Colonic mucosa (tissue), 4 donors: ENCODE results near the gene RAB30. TPM values are rescaled to one million over a fixed set of nuclear protein-coding genes. Genes with fewer than 3 reads are reported as not detected.
A peak's percentile ranks its signal among the peaks of the same experiment; 100 is the strongest.

Source experiments
- DNase-seq: peaks from one replicate; pipeline ENCODE4 v3.0.0-alpha.2; 2020
- H3K27ac ChIP-seq: fragments of 200-600 bp; one replicate; pipeline ENCODE4 v1.8.0; 2021
- H3K27me3 ChIP-seq: fragments of 200-600 bp; one replicate; pipeline ENCODE4 v1.8.0; 2021
- H3K36me3 ChIP-seq: fragments of 200-600 bp; one replicate; pipeline ENCODE4 v1.8.0; 2021
- H3K4me1 ChIP-seq: fragments of 200-600 bp; one replicate; pipeline ENCODE4 v1.8.0; 2021; ENCODE audit warnings: mild to moderate bottlenecking
- H3K4me3 ChIP-seq: fragments of 200-600 bp; one replicate; pipeline ENCODE4 v1.8.0; 2021
- H3K9ac ChIP-seq, 2 donors: one replicate each; pipeline ENCODE4 v1.7.0; 2013; ENCODE audit warnings: control low read depth in 2 of 2, low read depth in 2 of 2, low read length in 2 of 2
- H3K9me3 ChIP-seq: fragments of 200-600 bp; one replicate; pipeline ENCODE4 v1.8.0; 2021
- intact Hi-C: fragments of 100-400 bp; cut with DNase I; formaldehyde crosslinking; loops from one replicate; pipeline ENCODE4 v1.14.1; 2022
- total RNA-seq, 2 donors: library from RNA; stranded (reverse); fragmentation: NEBNext Ultra II Directional in 1 of 2; extraction: Animal tissue kit (Norgen Biotek cat#: 25700) in 1 of 2; gene quantifications; one replicate each; pipeline ENCODE4 v1.2.1, GENCODE V29; 2021
- TF ChIP-seq, protein P1 (sequence below): fragments of 200-600 bp; IDR thresholded peaks from one replicate; pipeline ENCODE4 v1.8.0; 2022; ENCODE audit warnings: antibody characterized with exemption, mild to moderate bottlenecking
- donor health status: healthy.
- donor health status: DM: no; HTN: no; CAD: no.
- donor health status: DM: no; HTN: no; CAD: no.

The RAB30 gene
- total RNA-seq, 2 donors from 2014 or later = 6.3 to 16.9 TPM

DNA sequence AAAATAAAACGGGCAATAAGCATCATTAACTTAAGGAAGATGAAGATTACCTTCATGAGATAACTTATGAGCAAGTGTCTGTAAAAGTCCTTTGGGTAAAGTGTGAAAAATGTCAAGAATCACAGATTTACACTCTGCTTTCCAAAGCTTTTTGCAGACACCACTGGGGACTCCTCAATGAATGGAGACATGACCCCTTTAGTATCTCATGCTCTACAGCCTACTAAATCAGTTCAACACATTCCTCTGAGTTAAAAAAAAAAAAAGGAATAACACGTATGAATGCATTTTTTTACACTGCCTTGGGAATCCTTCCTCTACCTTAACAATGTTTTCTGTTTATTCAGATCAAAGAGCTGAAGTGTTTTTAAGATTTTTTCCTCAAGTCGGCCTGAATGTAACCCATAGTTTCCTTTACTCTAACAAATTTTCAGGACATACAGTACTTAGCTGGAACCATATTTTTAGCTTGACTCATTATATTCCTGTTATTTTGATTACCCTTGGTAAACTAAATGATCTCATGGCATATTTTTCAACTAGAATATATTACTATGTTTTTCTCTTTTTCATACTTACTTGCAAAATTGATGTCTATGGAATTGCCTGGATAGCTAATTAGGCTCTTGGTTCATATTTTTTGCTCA lies 25.9 kb upstream of the RAB30 start:
- peaks cover 1% of the 10 kb centered on the region for H3K4me1 ChIP-seq
- no peak overlapping the region for H3K4me3 ChIP-seq
- no peak for DNase-seq
- TF ChIP-seq, protein P1, sequence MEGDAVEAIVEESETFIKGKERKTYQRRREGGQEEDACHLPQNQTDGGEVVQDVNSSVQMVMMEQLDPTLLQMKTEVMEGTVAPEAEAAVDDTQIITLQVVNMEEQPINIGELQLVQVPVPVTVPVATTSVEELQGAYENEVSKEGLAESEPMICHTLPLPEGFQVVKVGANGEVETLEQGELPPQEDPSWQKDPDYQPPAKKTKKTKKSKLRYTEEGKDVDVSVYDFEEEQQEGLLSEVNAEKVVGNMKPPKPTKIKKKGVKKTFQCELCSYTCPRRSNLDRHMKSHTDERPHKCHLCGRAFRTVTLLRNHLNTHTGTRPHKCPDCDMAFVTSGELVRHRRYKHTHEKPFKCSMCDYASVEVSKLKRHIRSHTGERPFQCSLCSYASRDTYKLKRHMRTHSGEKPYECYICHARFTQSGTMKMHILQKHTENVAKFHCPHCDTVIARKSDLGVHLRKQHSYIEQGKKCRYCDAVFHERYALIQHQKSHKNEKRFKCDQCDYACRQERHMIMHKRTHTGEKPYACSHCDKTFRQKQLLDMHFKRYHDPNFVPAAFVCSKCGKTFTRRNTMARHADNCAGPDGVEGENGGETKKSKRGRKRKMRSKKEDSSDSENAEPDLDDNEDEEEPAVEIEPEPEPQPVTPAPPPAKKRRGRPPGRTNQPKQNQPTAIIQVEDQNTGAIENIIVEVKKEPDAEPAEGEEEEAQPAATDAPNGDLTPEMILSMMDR = no peak
- H3K27me3 ChIP-seq = no peaks in the 10 kb centered on the region
- H3K9ac ChIP-seq = no peak overlapping the region
- no peaks in the 10 kb centered on the region for H3K36me3 ChIP-seq
- no peak overlapping the region for H3K27ac ChIP-seq
- intact Hi-C loops = loop anchor here (10.0 kb wide), 1 partner anchor 187 kb away; the partner anchor contains the start of gene CCDC90B
- no peaks in the 10 kb centered on the region for H3K9me3 ChIP-seq

DNA sequence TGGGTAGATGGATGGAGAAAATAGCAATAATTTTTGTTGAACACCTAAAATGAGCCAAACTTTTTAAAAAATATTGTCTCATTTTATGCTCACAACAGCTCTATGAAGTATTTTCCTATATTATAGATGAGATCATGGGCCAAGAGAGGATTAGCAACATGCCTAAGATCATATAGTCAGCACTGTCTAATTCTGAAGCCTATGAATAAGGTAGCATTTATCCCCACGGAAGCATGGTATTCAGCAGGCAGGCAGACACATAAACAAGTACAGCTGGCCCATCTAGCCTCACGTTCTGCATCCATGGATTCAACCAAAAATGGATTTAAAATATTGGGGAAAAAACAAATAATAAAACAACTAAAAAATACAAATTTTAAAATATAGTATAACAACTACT lies 21.9 kb upstream of the RAB30 start:
- TF ChIP-seq, protein P1 = no peak

DNA sequence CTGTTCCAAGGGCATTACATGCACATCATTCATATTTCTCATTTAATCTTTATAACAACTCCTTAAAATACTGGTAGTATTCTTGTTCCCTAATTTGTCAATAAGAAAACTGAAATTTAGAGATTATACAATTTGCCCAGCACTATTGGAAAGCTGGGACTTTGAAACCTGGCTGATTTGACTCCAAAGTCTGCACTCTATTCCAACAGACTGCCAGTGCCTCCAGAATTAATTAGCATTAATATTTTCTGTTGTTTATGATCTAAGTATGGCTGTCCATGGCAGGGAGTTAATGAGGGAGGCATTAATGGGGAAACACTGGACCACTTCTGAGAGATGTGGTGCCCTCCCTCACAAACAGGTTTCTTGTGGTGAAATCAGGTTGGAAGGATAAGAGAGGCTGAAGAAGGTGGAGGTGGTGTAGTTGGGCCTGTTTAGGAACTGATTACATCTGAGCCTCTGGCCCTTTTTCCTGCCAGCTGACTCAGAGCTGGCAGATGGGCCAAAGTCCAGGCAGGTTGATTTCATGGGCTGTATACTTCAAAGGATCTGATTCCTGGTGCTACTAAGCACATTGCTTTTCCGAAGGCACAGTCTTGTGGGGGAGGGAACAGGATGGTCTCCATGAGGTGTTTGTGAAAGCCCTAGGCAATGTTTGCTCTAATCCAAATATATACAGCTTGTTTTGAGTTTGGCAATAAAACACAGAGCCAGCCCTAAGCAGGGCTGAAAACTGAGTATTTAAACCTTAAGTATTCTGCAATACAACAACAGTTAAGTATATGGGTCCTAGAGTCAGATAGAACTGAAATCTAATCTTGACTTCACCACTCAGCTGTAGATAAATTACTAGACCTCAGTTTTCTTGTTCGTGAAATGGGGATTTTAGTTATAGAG lies 21.0 kb upstream of the RAB30 start:
- H3K9ac ChIP-seq = no peak overlapping the region
- intact Hi-C loops = loop anchor here (10.0 kb wide), 1 partner anchor 192 kb away; the partner anchor contains the start of gene CCDC90B
- H3K4me1 ChIP-seq = peaks cover 6% of the 10 kb centered on the region
- no peaks in the 10 kb centered on the region for H3K27me3 ChIP-seq
- H3K36me3 ChIP-seq = no peaks in the 10 kb centered on the region
- peak overlapping the region; percentile 48 for H3K27ac ChIP-seq
- H3K4me3 ChIP-seq = no peak overlapping the region
- no peaks in the 10 kb centered on the region for H3K9me3 ChIP-seq
- TF ChIP-seq, protein P1 = no peak
- DNase-seq = peak; percentile 76

More for the DNA sequence above, 21.9 kb upstream of the RAB30 start:
- Histone ChIP-seq H3K4me1 (peaks cover 6% of the 10 kb centered on the region), H3K36me3 (no peaks in the 10 kb centered on the region), H3K9me3 (no peaks in the 10 kb centered on the region), H3K9ac (no peak overlapping the region), H3K27me3 (no peaks in the 10 kb centered on the region), H3K4me3 (no peak overlapping the region), H3K27ac (no peak overlapping the region)
- intact Hi-C loops = loop anchor here (10.0 kb wide), 1 partner anchor 191 kb away; the partner anchor contains the start of gene CCDC90B
- DNase-seq = no peak

DNA sequence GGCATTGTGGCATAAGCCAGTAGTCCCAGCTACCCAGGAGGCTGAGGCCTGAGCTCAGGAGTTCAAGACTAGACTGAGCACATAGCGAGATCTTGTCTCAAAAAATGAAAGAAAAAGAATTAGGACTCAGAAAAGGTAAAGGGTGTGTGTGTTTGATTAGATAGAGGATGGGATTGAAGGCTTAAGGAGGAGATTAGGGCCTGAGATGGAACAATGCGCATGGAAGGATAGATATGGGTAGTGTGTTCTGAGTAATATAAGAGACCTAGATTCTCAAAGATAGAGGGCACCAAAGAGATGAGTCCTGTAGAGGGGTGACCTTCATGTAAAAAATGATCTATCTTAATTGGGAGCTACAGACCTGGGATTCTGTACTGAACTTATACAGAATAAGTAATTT lies 17.3 kb upstream of the RAB30 start:
- peaks cover 6% of the 10 kb centered on the region for H3K4me1 ChIP-seq
- H3K9ac ChIP-seq = no peak overlapping the region
- H3K9me3 ChIP-seq = no peaks in the 10 kb centered on the region
- no peak overlapping the region for H3K27ac ChIP-seq
- TF ChIP-seq, protein P1 = no peak
- no peaks in the 10 kb centered on the region for H3K36me3 ChIP-seq
- intact Hi-C loops = loop anchor here (5.0 kb wide), 1 partner anchor 158 kb away; no protein-coding TSS in a partner anchor
- H3K4me3 ChIP-seq = no peak overlapping the region
- no peaks in the 10 kb centered on the region for H3K27me3 ChIP-seq
- DNase-seq = no peak

DNA sequence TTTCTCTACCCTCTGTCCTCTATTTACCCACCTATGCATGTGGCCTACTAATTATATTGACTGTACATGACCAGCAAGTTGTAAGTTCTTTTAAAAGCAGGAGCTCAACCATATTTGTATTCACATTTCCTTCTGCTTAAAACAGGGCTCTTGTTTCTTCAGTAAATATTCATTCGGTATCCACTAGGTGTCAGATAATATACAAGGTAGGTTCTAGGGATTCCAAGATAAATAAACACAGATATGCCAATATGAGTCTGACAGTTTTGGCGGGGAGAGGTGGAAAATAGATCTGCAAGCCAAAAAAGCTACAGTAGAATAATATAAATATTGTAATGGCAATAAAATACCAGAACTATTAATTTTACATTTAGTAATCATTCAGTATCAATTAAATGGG lies 15.3 kb upstream of the RAB30 start:
- Histone ChIP-seq H3K36me3 (no peaks in the 10 kb centered on the region), H3K27me3 (no peaks in the 10 kb centered on the region), H3K9ac (no peak overlapping the region), H3K4me1 (no peaks in the 10 kb centered on the region), H3K9me3 (no peaks in the 10 kb centered on the region), H3K4me3 (no peak overlapping the region), H3K27ac (no peak overlapping the region)
- DNase-seq = no peak
- intact Hi-C loops = loop anchor here (5.0 kb wide), 1 partner anchor 160 kb away; no protein-coding TSS in a partner anchor
- TF ChIP-seq, protein P1 = peak; percentile 18
